AML-193 (cell line): ENCODE results near the gene NISCH.

Source experiments
- DNase-seq, 2 experiments: peaks; one replicate each; lab custom pipeline; 2025; lab: John Stamatoyannopoulos, UW

Gene NISCH

DNA sequence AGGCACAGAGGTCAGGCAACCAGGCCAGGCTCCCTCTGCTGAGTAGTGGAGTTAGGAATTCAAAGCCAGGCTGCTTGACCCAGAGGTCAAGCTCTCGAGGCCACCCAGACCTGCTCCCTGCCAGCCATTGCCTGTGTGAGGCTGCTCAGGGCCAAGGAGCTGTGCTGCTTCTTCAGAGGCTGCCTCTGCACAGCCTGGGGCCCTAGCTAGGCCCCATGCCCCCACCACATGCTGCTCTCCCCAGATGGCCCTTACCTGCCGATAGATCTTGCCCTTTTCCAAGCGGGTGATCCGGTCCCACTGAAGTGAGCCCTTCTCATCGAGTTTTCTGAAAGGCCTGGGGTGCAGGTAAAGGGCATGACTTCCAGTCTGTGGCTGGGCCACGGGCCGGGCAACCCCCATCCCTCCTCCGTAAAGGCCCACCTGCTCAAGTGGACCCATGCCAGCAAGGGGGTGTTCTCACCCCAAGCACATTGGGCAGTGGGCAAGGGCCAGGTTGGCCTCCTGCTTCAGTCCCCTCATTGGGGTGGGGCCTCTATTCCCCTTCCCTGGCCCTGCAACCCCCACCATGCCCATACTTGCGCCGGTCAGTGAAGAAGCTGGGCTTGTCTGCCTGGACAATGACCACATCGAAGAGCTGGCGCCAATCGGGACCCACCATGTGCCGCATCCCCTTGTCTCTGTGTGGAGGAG, 71.8 kb downstream of the NISCH start:
- DNase-seq: no peak

GRCh38 chr3:52527732-52528585, 72.6 kb downstream of the NISCH start:
- DNase-seq: no peak

DNA sequence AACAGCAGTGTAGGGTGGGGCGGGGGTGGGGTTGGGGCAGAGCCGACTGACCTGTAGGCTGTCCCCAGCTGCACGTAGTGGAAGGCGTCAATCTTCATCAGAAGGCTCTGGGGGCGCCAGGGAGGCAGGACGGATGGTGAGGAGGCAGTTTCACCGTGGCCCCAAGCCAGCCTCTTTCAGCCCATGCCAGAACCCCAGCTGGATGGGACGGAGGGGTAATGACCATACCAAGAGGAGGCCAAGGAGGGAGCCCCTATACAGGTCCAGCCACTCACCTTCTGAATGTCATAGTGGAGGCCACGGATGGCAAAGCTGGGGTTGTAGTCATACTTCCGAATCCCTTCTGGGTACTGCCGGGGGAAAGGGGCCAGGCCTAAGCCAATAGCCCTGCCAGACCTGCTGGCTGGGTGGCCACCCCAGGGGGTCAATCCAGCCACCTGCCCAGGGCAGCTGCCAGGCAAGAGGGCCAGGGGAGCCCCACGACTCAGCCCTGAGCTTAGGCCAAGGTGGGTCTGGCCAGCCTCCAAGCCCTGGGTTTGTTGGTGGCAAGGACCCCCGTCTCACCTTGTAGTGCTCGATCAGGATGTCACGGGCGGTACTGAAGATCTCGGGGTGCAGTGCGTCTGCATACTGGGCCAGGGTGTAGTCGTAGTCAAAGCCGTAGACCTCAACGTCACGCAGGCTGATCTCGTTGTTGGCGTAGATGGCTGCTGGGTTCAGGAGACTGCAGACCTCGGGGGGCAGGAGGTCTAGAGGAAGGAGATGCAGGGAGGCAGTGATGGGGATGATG, 73.4 kb downstream of the NISCH start:
- no peak for DNase-seq

GRCh38 chr3:52529376-52530333, 74.3 kb downstream of the NISCH start:
- peak; percentile 39 to 47 for DNase-seq

DNA sequence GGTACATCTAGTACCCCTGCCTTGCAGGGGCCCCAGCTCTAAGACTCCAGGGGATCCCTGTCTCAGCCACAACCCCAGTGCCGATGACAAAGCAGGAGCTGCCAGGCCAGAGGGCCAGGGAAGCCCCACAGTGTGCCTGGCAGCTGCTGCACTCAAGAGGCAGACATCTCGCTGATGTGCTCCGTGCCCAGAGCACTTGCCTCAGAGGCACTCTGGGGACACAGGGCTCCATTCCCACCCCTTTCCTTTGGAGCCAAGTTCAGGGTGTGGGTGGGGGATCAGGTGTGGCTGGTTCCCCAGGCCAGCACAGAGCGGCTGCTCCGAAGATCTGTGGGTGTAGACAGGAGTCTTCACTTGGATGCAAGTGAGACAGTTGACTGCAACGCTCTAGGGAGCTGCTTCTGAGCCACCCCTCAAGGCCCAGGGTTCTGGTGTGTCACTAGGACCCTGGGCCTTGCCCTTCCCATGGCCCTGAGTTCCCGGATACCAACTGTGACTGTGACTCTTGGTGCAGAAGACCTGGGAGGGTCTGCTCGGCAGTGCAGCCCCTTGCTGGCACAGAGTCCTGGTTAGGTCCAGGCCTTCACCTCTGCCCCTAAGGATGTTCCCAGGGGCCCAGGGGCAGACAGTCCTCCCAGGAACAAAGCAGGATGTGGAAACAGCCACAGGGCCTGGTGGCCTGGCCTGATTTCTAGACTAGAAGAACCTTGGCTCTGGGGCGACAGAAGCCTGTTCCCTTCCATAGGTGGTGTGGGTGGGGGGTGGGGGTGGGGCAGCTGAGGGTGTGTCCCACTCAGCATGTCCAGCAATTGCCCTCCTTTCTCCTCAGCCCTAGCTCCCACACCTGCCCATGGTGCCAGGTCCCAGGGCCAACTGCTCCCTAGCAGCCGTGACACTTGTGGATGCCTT, 75.8 kb downstream of the NISCH start:
- DNase-seq: no peak

- DNase-seq: no peak
Measured at GRCh38 chr3:52531860-52532516, 76.6 kb downstream of the NISCH start.

DNA sequence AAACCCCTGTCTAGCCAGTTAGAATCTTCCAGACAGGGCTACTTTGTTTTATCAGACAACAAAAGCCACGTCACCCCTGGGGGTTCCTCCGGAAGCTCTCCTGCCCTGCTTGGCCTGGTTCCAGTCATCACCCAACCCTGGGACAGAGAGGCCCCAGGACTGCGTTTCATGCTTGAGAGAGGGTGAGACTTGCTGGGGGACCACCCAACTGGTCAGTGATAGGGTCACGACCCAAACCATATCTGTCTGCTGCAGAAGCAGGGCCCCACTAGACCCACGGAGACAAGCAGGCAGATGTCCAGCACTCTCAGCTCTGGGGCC, 77.1 kb downstream of the NISCH start:
- DNase-seq: no peak

DNA sequence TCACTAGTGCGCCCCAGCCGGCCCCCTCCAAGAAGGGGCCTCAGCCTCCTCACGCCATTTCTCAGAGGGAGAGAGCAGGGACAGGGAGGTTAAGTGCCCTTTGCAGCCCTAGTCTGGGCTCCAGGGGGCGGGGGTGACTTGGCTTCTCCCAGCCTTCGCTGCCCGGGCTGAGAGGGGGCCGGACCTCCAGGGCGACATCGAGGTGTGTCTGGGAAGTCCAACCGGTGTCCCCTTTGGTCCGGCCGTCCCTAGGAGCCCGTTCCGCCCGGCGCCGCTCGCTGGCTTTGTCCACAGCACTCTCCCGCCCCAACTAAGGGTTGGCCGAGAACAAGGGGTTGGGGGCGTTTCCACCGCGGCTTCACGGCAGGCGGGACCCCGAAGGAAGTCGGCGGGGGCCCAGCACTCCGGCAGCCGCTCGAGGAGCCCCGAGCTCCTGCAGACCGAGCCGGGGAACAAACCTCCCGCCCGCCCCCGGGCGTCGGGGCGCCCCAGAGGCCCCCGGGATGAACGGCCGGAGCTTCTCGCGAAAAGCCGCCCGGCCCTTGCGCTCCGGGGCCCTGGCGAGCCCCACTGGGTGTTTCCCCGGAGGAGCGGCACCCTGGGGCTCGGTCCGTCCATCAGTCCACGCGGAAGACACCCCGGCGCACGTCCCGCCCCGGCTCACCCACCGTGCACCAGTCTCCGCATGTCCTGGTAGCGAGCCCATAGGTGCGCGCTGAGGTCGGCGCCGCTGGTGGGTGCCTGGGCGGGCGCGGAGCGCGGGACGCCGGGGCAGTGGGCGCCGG, 77.6 kb downstream of the NISCH start:
- DNase-seq: no peak

DNA sequence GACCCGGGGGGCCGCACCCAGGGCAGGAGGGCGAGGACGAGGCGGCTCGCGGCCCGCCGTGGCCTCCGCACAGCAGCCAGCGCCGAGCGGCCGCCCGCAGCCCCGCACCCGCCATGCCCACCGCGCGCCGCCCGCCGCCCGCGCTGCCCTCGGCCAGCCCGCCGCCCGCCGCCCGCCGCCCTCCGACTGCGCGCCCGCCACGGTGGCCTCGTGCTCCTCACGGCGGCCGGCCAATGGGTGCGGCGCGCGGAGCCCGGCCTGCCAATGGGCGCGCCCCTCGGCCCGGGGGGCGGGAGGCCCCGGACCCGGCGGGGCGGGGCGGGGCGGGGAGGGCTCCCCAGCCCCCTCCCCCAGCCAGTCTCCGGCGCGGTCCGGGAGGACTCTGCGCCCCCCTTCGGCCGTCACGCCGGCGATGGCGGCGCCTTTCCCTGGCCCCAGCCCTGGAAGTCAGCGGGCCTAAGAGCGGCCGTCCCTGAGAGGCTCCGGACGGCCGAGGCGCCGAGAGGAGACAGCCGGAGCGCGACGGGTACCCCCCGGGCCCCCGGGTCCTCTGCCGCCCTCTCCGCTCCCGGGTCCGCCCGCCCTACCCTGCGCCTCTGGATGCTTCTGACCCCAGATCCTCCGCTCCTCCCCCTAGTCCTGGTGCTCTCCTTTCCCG, 78.3 kb downstream of the NISCH start, which contains the start of gene NT5DC2:
Gene NT5DC2 (minus strand): TSS at position 235 of the 658 bp plus-strand sequence. CDS start 120 bp downstream, at position 115.
- no peak for DNase-seq

DNA sequence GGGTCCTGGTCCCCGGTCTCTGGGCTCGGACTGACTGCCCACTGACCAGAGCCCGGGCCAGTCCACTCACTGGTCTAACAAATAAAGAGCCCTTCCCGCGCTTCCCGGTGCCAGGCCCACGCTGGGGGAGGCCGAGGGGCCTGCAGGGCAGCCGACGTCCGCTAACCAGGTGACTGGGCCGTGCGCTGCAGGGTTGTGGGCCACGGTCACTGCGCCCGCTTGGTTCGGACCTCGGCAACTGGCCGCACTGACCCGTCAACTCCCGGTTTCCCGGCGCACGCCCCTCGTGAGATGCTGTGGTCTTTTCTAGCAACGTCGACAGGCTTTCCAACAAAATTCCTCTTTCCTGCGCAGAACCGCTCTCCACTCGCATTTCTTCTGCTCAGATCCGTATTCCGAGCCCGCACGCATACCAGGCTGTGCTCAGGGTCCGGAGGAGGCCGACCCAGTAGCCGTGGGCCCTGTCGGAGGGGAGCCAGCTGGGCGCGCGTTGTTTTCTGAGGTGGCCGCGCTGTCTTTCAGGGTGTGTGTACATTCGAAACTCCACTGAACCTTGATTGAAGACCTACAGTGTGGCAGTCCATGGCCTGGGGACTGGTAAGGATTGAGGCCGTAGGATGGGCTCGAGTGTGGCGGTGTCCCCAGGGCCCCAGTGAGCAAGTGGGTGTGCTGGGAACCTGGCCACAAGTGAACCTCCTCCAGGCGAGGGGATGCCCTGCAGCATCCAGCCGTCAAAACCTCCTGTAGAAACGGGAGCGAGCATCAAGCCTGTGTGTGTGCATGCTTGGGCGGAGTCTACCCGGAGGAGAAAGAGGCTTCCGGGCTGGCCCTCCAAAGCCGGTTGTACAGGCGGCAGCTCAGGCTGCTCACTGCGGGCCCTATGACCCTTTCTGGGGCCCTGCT, 79.1 kb downstream of the NISCH start:
- DNase-seq: no peak

DNA sequence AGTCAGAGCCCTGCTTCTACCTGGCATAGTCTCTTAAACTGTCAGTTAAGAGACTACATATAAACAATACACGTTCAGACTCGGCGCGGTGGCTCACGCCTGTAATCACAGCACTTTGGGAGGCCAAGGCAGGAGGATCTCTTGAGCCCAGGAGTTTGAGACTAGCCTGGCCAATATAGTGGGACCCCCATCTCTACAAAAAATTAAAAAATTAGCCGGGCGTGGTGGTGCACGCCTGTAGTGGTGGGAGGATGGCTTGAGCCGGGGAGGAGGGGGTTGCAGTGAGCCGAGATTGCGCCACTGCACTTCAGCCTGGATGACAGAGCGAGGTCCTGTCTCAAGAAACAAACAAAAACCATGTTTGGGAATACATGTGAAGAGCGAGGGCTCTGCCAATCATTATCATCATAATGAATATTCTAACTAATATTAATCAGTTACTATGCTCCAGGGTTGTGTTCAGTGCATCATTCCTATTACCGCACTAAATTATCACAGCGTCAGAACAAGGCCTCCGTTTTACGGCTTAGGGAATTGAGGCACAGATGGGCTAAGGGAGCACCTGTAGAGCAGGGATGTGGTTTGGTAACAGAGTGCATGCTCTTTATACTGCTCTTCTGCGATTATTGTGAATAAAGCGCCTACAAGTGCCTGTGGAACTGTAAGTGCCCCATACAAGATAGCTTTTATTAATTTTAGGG, 80.2 kb downstream of the NISCH start:
- DNase-seq: no peak

DNA sequence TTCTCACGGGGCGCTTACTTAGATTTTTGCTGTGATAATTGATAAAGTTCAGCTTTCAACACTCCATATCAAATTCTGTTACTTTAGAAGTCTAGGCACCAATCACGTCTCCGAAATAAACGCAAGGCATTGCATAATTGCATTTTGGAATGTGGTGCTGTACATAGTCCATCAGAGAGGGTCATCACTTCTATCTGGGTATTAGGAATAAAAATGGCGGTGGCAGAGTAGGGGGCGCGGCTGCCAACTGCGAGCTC, 80.6 kb downstream of the NISCH start:
- DNase-seq: no peak

- DNase-seq: peak; percentile 99
Measured at GRCh38 chr3:52536369-52537164, 81.2 kb downstream of the NISCH start, which contains the start of gene UQCC5. Gene UQCC5 (plus strand): TSS chr3:52536605. CDS start chr3:52536756, 151 bp downstream.

GRCh38 chr3:52537165-52537620, 81.8 kb downstream of the NISCH start:
- DNase-seq: peak; percentile 55 to 64

DNA sequence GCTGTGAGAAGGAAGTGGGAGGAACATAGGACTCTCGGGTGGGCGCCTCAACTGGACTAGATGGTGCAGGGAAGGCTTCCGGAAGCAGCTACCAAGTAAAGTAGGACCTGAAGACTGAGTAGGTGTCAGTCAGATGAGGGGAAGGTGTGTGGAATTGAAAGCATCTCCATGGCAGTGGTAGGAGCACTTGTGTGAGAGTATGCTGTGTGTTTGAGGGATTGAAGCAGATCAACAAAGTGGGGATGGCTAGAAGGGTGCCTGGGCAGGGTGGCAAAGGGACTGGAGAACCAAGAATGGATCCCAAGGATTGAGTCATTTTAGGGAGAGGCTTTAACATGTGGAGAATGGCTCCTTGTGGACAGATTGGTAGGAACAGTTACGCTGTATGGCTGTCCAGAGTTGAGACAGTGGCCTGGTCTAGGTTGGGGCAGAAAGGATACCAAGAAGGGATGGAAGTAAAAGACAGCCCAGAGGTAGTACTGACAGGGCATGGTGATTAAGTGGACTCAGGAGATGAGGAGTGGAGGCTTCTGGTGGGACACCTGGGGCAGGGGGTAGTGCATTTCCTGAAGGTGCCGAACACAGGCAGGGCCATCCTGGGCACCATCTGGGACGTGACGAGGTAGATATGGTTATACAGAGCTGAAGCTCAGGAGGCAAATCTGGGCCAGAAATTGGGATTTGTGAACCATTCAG, 82.5 kb downstream of the NISCH start:
- DNase-seq: no peak
